ENCODE data around the gene FAM24B.
A peak's percentile ranks its signal among the peaks of the same experiment; 100 is the strongest.
"Not testable (repeated sequence)": the region's sequence is repeated elsewhere in the genome, so short reads cannot be mapped to it uniquely, and the experiment has no call there.

FAM24B gene

GRCh38 chr10:122858042-122858441 lies 21.3 kb downstream of the FAM24B start:
- DNase-seq, result not testable (repeated sequence)

GRCh38 chr10:122856902-122857301 lies 22.5 kb downstream of the FAM24B start:
- no peak for DNase-seq

GRCh38 chr10:122855745-122856144 lies 23.6 kb downstream of the FAM24B start:
- no peak for DNase-seq

GRCh38 chr10:122854648-122855047 lies 24.7 kb downstream of the FAM24B start:
- DNase-seq, result no peak

GRCh38 chr10:122853665-122854313 lies 25.6 kb downstream of the FAM24B start:
- no peak for DNase-seq

- DNase-seq, result no peak
Observed at GRCh38 chr10:122852261-122852660, 27.1 kb downstream of the FAM24B start.

- DNase-seq, result no peak
Observed at GRCh38 chr10:122850705-122851640, 28.4 kb downstream of the FAM24B start.

- DNase-seq, result no peak
Observed at GRCh38 chr10:122849900-122850605, 29.3 kb downstream of the FAM24B start.

- no peak for DNase-seq
Observed at GRCh38 chr10:122849090-122849489, 30.3 kb downstream of the FAM24B start.

GRCh38 chr10:122847782-122848604 lies 31.4 kb downstream of the FAM24B start:
- peak; percentile 87 for DNase-seq

- no peak for DNase-seq
Observed at GRCh38 chr10:122845783-122846332, 33.5 kb downstream of the FAM24B start, which contains the start of gene CUZD1. Gene CUZD1 (minus strand): TSS chr10:122845857. CDS start chr10:122845843, 14 bp downstream.

- DNase-seq, result no peak
Observed at GRCh38 chr10:122844146-122844545, 35.2 kb downstream of the FAM24B start.

- no peak for DNase-seq
Observed at GRCh38 chr10:122841569-122841968, 37.8 kb downstream of the FAM24B start.

- no peak for DNase-seq
Observed at GRCh38 chr10:122839505-122839904, 39.9 kb downstream of the FAM24B start.

- DNase-seq, result no peak
Observed at GRCh38 chr10:122838880-122839279, 40.5 kb downstream of the FAM24B start.

- DNase-seq, result no peak
Observed at GRCh38 chr10:122835908-122836307, 43.5 kb downstream of the FAM24B start.

GRCh38 chr10:122830965-122831353 lies 48.4 kb downstream of the FAM24B start:
- DNase-seq, result no peak

GRCh38 chr10:122830273-122830964 lies 49.0 kb downstream of the FAM24B start:
- no peak for DNase-seq

GRCh38 chr10:122829454-122829853 lies 49.9 kb downstream of the FAM24B start:
- no peak for DNase-seq

GRCh38 chr10:122828716-122829255 lies 50.6 kb downstream of the FAM24B start:
- DNase-seq, result no peak

GRCh38 chr10:122827302-122827701 lies 52.1 kb downstream of the FAM24B start:
- DNase-seq, result no peak

Measured in NCI-H510A treated with DMSO at 0.1 percent for 48 hours (cell line).